Activated effector memory CD4-positive, alpha-beta T cell treated with anti-CD3 and anti-CD28 coated beads, Interleukin-2, amount 50 U/mL, for 16 hours (primary cell): ENCODE data around the gene BMF.
A peak's percentile ranks its signal among the peaks of the same experiment; 100 is the strongest.

Experiments
- DNase-seq: peaks from one replicate; pipeline ENCODE4 v3.0.0-alpha.2; 2020

BMF gene

DNA sequence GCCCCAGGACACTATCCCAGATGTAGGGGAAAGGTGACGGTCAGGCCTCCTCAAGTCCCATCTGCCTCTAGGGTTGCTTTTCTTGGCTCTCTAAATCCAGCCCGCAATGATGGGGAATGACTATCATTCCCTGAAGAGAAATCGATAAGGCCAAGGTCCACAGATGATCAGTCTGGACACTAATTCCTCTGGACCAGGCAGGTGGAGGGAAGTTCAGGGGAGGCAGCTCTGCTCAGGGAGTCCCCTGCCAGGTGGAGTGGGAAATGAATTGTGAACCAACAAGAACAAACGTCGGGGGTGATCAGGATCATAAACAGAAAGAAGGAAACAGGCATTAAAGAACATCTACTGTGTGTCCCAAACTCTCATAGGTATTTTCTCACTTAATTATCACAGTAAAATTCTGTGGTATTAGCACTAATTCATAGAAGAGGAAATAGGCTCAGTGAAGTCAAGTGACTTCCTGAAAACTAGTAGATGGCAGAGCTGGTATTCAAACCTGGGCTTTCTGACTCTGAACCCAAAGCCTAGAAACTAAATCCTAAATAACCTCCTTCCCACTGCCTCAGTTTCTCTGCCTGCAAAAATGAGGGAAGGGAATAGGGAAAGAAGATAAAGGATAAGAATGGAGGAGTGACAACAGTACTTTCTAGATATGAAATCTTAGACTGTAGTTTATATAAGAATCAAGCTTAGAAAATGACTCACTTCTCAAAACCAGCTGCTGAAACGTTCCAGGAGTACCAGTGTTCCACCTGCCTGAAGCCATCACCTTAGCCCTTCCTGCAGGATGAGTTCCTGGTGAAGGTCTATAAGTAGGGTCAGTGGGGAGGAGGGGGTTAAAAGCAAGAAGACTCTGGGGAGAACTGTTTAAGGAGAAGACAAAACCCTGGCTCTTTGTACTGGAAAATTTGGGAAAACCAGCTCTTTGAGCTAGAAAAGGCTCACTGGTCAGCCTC, 7.5 kb downstream of the BMF start:
- DNase-seq = no peak

DNA sequence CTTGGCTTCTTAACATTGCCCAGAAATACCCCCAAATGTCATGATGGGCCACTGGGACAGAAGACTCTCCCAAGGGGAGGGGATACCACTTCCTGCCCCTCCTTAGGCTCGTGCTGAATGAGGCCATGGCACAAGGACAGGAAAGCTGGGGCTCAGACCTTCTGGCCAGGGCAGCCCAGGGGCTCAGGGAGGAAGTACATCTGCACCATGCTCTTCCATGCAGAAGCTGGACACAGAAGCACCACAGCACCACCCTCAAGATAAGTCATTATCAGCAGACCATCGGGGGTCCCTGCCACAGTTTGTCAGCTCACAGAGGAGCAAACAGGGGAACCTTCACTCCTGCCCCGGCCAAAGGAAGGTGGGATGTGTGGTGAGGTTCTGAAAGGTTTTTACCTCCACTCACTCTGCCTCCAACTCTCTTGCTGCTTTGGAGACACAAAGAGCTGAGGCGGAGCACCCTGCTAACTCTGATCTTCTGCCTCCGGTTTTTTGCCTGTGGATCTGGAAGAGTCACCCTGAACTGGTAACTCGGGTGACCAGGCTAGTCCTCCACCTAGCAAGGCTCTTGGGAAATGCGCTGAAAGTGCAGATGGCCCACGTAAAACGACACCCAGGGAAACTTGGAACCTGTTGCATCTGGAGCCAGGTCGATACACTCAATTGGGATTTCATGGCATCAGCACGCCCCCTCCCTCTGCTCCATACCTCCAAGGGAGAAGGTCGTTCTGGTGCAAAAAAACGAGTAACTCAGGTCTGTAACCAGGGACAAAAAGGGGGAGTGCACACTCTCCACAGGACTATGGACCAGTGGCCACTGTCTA, 8.3 kb downstream of the BMF start:
- DNase-seq = no peak

DNA sequence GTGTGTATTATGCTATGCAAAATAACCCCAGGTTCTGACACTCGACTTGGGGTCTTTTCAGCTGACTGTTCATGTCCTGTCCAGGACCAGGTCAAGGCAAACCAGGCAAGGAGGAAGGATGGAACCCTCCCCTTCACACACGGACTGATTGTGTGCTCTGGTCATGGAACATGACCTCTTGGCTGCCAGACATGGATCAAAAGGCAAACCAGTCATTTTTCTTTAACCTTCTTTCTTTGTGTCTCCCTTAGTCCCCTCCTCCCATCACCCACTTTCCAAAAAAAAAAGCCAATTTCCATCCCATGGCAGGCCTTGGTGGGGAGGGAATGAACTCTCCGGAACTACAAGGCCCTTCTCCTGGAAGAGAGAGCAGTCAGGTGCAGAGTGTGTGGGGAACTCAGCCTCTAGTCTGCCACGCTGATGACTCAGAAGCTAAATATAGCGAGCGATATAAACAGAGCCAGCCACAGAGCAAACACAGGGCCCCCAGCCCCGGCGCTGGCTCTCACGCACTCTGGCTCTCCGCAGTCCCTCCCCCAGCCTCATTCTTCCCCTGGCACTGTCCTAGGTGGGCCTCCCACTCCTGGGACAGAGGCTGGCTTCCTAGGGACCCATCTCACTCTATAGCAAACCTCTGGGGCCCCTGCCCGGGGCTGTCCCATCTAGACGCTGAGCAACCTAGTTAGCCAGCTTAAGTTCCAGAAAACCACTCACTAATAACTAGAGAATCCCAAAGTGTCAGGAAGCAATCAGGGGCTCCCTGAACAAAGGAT, 10.0 kb downstream of the BMF start:
- DNase-seq = peak; percentile 89

DNA sequence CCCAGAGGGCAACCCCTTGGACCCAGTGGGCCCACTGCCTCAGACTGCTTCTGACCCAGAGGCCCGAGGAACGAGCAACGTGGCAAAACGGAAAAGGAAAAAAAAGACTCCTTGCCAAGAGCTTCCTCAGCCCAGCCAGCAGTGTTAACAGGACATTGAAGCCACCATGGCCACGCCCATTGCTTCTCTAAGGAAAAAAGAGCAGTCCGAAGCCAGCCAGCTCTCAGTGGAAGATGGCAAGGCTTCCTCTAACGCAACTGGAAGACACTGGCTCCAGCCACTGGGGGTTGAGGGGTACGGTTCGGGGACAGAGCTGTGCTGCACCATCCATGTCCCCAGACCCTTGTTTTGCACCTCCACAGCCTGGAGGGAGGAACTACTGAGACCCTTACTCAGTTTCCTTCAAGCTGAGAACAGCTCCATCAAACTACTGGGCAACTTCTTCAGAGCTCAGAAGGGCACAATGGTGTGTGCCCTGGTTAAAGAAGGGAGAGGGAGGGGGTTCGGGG, 10.7 kb downstream of the BMF start:
- DNase-seq = no peak

DNA sequence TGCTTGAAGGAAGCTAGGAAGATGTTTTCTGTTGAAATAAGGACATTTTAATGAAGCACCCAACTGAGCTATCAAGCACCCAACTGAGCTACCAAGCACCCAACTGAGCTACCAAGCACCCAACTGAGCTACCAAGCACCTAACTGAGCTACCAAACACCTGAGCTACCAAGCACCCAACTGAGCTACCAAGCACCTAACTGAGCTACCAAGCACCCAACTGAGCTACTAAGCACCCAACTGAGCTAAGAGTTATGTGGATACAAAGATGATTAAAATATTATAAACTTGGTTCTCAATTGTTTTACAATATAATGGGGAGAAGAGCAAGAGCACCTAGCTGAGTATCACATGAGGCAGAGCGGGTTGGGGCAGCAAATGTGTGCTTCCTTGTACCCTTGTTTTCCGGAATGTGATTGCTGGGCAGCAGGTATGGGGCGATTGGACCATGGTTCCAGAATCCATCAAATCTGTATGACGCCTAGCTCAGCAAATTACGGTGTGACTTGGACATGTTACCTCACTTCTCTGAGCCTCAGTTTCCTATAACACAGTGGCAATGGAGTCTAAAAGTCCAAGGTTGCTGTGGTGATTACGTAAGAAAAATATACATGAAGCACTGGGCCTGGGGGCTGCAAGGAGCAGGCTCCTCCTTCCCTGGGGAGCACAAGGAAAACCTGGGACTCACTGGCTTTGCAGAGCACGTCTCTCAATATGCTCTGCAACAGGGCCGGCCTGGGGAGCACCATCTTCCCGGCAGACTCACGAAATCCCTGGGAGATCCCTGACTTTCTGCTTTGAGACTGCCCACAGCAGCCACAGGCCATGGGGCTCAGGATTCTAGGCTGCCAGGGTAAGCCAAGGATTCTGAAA, 11.3 kb downstream of the BMF start:
- DNase-seq = no peak

GRCh38 chr15:40096094-40096891, 12.4 kb downstream of the BMF start:
- no peak for DNase-seq

DNA sequence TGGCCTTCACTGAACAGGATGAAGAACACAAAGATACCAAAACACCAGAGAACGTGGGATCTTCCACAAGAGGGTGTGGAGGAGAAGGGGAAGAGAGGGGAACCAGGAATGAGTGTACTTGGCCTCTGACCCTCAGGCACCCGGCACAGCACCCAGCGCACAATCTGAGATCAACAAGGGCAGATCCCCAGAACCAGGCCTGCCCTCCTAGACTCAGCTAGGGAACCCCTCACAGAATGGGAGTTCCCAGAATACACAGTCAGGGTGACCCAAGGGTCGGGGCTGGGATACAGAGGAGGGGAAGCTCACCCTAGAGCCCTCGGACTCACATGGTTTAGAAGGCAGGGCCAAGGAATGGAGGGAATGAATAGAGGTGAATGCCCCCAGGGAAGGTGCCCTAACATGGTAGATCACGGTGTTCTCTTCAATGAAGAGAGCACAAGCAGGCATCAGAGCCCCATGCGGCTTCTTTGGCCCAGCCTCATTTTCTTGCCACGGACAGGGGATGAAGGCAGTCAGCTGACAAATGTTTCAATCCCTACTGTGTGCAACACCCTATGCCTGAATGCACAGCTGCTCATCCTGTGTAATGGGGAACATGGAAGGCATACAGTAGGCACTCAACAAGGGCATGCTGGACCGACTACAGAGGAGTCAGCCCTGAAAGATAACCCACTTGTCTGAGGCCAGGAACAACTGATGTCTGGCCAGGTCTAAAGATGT, 13.1 kb downstream of the BMF start:
- DNase-seq = no peak

DNA sequence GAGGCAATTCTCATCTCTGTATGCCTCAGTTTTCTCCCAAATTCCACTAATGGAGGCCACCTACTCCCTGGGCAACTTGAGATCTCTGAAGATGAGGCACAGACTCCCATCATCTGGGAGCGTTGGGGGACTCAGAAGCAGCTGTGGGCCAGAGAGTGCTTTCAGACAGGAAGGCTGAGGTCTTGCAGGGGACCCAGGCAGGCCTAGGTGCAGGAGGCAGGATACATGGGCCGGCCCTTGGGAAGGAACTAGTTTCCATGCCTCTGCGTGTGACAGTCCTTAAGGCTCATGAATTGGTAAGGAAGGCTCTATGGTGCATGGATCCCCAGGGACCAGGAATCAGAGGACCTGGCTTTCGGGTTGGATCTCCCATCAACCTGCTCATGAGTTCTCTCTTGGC, 14.5 kb downstream of the BMF start:
- DNase-seq = no peak

- no peak for DNase-seq
Observed at GRCh38 chr15:40092979-40093869, 15.5 kb downstream of the BMF start.

DNA sequence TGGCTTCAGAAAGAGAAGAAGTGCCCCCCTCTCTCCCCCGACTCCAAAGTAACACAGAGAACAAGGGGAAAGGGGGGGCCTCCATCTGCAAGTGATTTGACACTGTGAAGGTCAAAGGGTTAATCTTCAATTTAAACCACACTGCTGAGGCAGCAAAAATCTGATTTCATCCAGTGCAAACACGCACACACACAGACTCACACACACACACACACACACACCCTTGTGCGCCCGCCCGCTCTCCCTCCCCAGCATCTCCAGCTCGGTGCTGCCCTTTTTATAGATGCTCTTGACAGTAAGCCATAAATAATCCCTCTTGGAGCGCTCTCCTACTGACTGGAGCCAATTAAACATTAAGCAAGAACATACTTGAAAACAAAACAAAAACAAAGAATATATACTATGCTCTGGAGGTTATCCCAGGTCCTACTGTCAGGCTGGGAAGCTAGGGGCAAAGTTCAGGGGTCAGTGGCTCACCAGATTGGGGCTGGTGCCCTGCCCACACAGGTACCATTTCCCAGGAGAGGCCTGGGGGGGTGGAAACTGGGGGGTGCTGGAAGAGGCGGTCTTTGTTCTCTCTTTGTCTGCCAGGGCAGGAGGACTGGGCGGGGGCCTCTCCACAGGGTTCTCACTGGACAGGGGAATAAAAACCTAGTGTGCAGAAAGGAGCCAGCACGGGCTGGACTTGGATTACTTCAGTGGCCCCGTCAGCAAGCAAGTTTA, 16.3 kb downstream of the BMF start:
- no peak for DNase-seq

- DNase-seq = no peak
Observed at GRCh38 chr15:40091861-40092255, 16.8 kb downstream of the BMF start.

DNA sequence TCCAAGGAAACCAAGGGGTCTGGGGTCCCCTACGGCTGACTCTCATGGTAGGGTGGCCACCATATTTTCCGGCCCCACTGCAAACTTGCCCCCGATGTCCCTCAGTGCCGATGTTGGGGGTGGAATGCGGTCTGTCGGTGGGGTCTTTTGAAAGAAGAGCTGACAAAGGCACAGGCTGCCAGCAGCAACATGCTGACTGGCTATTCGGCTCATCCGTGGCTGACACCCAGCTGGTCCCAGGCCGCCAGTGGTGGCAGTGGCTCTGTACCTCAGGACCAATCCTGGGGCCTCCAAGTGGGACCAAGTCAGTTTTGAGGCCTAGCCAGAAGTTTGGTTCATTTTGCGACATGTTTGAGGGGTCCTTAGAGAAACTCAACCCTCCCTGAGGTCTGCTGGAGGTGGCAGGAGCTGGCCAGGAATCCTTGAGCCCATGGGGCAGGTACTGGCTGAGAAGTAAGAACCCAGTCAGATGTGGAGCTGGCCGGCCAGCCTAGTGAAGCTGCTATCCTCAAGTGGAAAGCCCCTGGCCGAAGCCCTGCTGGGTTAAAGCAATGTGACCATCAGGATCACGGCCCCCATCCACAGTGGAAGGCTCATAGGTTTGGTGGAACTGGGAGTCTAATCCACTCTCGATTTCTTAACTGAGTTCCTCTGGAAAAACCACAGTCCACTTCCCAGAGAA, 17.8 kb downstream of the BMF start:
- no peak for DNase-seq

DNA sequence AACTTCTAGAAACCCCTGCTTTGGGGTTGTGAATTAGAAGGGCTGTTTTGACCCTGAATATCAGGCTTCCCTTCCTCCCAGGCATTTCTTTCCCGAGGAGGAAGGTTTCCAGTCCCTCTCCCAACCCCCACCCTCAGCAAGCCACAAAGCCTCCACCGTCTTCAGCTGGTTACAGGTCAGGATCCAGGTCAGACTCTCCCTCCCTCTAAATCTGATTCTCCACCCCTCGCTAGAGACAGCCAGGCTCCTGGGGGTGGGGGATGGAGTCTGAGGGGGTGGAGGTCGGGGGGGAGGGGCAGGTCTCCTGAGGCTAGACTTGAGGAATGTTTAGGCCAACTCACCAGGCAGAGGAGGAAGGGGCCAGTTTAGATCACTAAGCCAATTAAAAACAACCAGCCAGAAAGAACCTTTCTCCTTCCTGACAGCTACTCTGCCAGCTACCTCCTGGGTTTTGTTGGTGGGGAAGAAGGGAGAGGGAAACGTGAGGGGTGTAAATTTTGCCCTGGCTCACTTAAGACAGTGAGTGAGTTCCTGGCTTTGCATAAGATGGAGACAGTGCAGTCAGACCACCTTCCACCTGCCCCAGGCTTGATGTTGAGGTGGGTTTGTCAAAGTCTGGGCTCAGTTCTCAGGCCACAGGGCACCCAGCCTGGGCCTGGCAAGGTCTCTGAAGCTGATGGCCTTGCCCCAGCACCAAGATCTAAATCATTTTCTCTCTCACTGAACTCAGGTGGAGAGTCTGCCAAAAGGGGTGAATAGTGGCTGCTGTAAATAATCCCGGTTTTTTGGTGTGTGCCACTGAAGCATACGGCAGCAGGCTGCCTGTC, 19.5 kb downstream of the BMF start:
- DNase-seq = no peak

DNA sequence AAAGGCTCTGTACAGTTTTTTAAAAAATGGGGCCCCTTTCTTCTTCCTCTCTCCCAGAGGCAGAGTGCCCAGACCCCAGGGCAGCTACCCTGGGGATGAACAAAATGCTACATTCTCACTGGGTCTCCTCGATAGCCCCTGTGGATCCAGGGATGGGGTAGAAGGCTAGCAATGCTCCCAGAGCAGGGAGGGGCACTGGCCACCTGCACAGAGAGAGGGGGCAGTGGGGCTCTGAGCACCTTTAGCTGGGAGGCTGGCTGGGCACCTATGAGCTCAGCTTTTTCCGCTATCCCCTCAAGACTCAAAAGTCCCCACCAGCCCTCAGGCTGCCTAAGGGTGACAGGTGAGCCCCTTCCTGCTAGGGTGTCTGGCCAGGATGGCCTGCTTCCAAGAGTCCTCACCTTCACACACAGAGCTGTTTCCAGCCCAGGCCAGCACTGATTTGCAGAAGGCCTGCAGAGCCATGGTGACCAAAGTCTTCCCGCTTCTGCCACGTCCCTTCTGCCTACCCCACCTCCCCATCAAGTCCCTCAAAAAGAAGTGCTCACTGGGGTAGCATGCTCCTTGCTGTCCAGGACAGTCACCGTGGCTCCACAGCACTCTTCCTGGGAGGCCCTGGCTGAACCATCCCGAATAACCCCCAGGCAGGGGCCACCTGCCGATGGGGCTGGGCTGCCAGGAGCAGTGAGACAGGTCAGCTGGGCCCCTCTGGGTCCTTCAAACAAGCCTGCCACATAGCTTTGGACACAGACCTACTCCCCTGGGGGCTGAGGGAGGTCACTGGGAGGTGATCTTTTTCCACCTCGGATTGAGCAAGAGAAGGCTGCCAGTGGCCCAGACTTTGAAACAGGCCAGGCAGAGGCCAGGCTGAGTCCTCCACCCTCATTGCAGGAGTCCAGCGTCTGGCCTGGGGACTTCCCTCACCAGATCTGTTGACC, 20.4 kb downstream of the BMF start:
- DNase-seq = no peak

DNA sequence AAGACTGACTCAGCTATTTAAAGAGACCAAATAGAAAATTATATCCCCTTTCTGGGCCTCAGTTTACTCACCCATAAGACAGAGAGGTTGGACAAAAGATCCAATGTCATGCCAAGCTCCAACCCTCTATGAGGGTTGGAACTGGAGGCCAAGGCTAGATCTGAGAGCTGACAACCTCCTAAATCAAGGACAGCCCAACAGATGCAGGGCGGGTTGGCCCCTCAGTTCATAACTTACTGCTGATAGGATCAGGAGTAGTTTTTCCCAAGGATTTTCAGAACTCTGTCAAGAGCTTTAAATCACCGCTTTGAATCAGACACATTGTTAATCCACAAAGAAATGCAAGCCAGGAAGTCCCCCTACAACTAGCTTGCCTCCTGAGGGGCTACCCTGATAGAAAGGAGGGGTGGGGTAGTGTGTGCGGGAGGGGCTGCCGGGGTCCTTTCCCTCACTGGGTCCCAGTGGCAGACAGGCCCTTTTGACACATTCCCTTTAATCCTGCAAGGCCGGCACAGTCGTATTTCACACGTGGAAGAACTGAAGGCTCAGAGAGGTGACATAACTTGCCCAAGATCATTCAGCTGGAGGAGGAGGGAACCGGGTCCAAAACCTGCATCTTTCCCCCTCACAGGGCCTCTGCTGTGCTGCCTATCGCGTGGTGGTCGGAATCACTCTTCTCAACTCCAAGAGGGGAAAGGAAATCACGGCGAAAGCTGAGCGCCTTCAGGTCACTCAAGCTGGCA, 21.4 kb downstream of the BMF start:
- DNase-seq = no peak
